Right lobe of liver (tissue), 4 donors: Measurements from ENCODE around the gene IGDCC3.

Experiments used
- CTCF ChIP-seq, 4 donors: fragments of 200-600 bp in 3 of 4; fragments of 450-650 bp in 1 of 4; IDR thresholded peaks; one replicate each; pipeline versions ENCODE4 v1.5.1 to v1.8.0; 2016 to 2022; ENCODE audit warnings: antibody characterized with exemption in 4 of 4, mild to moderate bottlenecking in 2 of 4
- POLR2A ChIP-seq: fragments of 450-650 bp; IDR thresholded peaks from one replicate; pipeline ENCODE4 v1.6.1; 2017; ENCODE audit warnings: antibody characterized with exemption, mild to moderate bottlenecking
- donor health status: DM: no; HTN: no; CAD: no.
- donor health status: DM: no; HTN: no; CAD: no.
- donor health status: DM: no; HTN: yes; CAD: no.

- TF ChIP-seq CTCF (IDR thresholded peaks at IDR 0.05), result no peak
- no peak for TF ChIP-seq POLR2A
Measured at GRCh38 chr15:65384505-65384894, 6.7 kb upstream of the IGDCC3 start.
